ENCODE measurements around the gene CCNF.
"Not testable (repeated sequence)": the region's sequence is repeated elsewhere in the genome, so short reads cannot be mapped to it uniquely, and the experiment has no call there.

The CCNF gene

GRCh38 chr16:2432801-2433505 is 3.7 kb downstream of the CCNF start:
- H3K27ac ChIP-seq (ENCODE audit: low read length), result no peak overlapping the region
- no peak for DNase-seq
- H3K36me3 ChIP-seq (ENCODE audit: insufficient read depth, low read length), result peaks cover 73% of the 10 kb centered on the region
- H3K27me3 ChIP-seq (ENCODE audit: insufficient read depth, low read length, poor library complexity), result no peaks in the 10 kb centered on the region
- peaks cover 43% of the 10 kb centered on the region for H3K4me1 ChIP-seq (ENCODE audit: insufficient read depth, low read length)
- H2AFZ ChIP-seq (ENCODE audit: low read depth, low read length), result no peak overlapping the region
- H3K9ac ChIP-seq (ENCODE audit: low read depth, low read length), result no peak overlapping the region
- H3K9me3 ChIP-seq (ENCODE audit: insufficient read depth, low read length, severe bottlenecking), result no peaks in the 10 kb centered on the region
- no peak overlapping the region for H3K4me3 ChIP-seq (ENCODE audit: low read depth in 1 of 2, low read length in 2 of 2)
- H4K20me1 ChIP-seq (ENCODE audit: insufficient read depth, low read length), result peaks cover 55% of the 10 kb centered on the region
- H3K79me2 ChIP-seq (ENCODE audit: insufficient read depth, low read length), result peaks cover 70% of the 10 kb centered on the region
- no peak for ATAC-seq (ENCODE audit: insufficient read depth, low read depth)
- no peak for TF ChIP-seq CTCF (IDR thresholded peaks at IDR 0.05; ENCODE audit: borderline replicate concordance, extremely low read depth, low read length, poor library complexity, severe bottlenecking)
- no peak for TF ChIP-seq EZH2 (IDR thresholded peaks at IDR 0.05; ENCODE audit: borderline replicate concordance, low read depth, low read length, severe bottlenecking)
- H3K4me2 ChIP-seq (ENCODE audit: insufficient read depth, low read length), result peak overlapping the region; percentile 19; the same call in 1 of the 2 replicates

GRCh38 chr16:2435236-2435635 is 6.0 kb downstream of the CCNF start:
- Histone ChIP-seq H3K79me2 (ENCODE audit: insufficient read depth, low read length) (peaks cover 58% of the 10 kb centered on the region), H4K20me1 (ENCODE audit: insufficient read depth, low read length) (peaks cover 59% of the 10 kb centered on the region), H3K4me1 (ENCODE audit: insufficient read depth, low read length) (peaks cover 30% of the 10 kb centered on the region), H3K36me3 (ENCODE audit: insufficient read depth, low read length) (peaks cover 95% of the 10 kb centered on the region)
- H3K4me2 ChIP-seq (ENCODE audit: insufficient read depth, low read length); DNase-seq; H3K9me3 ChIP-seq (ENCODE audit: insufficient read depth, low read length, severe bottlenecking); H3K4me3 ChIP-seq (ENCODE audit: low read depth in 1 of 2, low read length in 2 of 2); H3K27ac ChIP-seq (ENCODE audit: low read length); H3K27me3 ChIP-seq (ENCODE audit: insufficient read depth, low read length, poor library complexity); ATAC-seq (ENCODE audit: insufficient read depth, low read depth); H2AFZ ChIP-seq (ENCODE audit: low read depth, low read length); H3K9ac ChIP-seq (ENCODE audit: low read depth, low read length): not testable (repeated sequence)

- Histone ChIP-seq H3K9ac (ENCODE audit: low read depth, low read length) (no peak overlapping the region), H2AFZ (ENCODE audit: low read depth, low read length) (no peak overlapping the region), H3K79me2 (ENCODE audit: insufficient read depth, low read length) (peaks cover 49% of the 10 kb centered on the region), H3K4me1 (ENCODE audit: insufficient read depth, low read length) (peaks cover 21% of the 10 kb centered on the region), H3K4me2 (ENCODE audit: insufficient read depth, low read length) (no peak overlapping the region), H4K20me1 (ENCODE audit: insufficient read depth, low read length) (peaks cover 53% of the 10 kb centered on the region), H3K9me3 (ENCODE audit: insufficient read depth, low read length, severe bottlenecking) (no peaks in the 10 kb centered on the region), H3K4me3 (ENCODE audit: low read depth in 1 of 2, low read length in 2 of 2) (no peak overlapping the region), H3K36me3 (ENCODE audit: insufficient read depth, low read length) (peaks cover 93% of the 10 kb centered on the region), H3K27ac (ENCODE audit: low read length) (no peak overlapping the region), H3K27me3 (ENCODE audit: insufficient read depth, low read length, poor library complexity) (no peaks in the 10 kb centered on the region)
- ATAC-seq (ENCODE audit: insufficient read depth, low read depth) (no peak), DNase-seq (no peak)
- no peak for TF ChIP-seq CTCF (IDR thresholded peaks at IDR 0.05; ENCODE audit: borderline replicate concordance, extremely low read depth, low read length, poor library complexity, severe bottlenecking)
- TF ChIP-seq EZH2 (IDR thresholded peaks at IDR 0.05; ENCODE audit: borderline replicate concordance, low read depth, low read length, severe bottlenecking), result no peak
These were observed 6.9 kb downstream of the CCNF start for GRCh38 chr16:2436110-2436509.

GRCh38 chr16:2437032-2437790 is 8.0 kb downstream of the CCNF start:
- Histone ChIP-seq H2AFZ (ENCODE audit: low read depth, low read length) (no peak overlapping the region), H3K79me2 (ENCODE audit: insufficient read depth, low read length) (peaks cover 39% of the 10 kb centered on the region), H3K4me2 (ENCODE audit: insufficient read depth, low read length) (no peak overlapping the region), H3K27ac (ENCODE audit: low read length) (no peak overlapping the region), H4K20me1 (ENCODE audit: insufficient read depth, low read length) (peaks cover 46% of the 10 kb centered on the region), H3K36me3 (ENCODE audit: insufficient read depth, low read length) (peaks cover 87% of the 10 kb centered on the region), H3K9ac (ENCODE audit: low read depth, low read length) (no peak overlapping the region), H3K4me1 (ENCODE audit: insufficient read depth, low read length) (peaks cover 10% of the 10 kb centered on the region), H3K9me3 (ENCODE audit: insufficient read depth, low read length, severe bottlenecking) (no peaks in the 10 kb centered on the region), H3K4me3 (ENCODE audit: low read depth in 1 of 2, low read length in 2 of 2) (no peak overlapping the region), H3K27me3 (ENCODE audit: insufficient read depth, low read length, poor library complexity) (no peaks in the 10 kb centered on the region)
- no peak for DNase-seq
- no peak for TF ChIP-seq CTCF (IDR thresholded peaks at IDR 0.05; ENCODE audit: borderline replicate concordance, extremely low read depth, low read length, poor library complexity, severe bottlenecking)
- no peak for TF ChIP-seq EZH2 (IDR thresholded peaks at IDR 0.05; ENCODE audit: borderline replicate concordance, low read depth, low read length, severe bottlenecking)
- no peak for ATAC-seq (ENCODE audit: insufficient read depth, low read depth)

Data from DND-41 (cell line).